Astrocyte (in vitro differentiated cells and primary cell): ENCODE results near the gene FAM174C.

Experiments
- CTCF ChIP-seq: IDR thresholded peaks from 2 replicates; pipeline ENCODE4 v1.5.1; 2011; ENCODE audit warnings: low read depth, mild to moderate bottlenecking, inconsistent platforms, low read length, moderate library complexity; ENCODE audit not compliant: insufficient read depth
- EZH2 ChIP-seq: IDR thresholded peaks from 2 replicates; pipeline ENCODE4 v1.6.1; 2012; ENCODE audit warnings: mild to moderate bottlenecking, low read length, inconsistent platforms; ENCODE audit not compliant: insufficient read depth

DNA sequence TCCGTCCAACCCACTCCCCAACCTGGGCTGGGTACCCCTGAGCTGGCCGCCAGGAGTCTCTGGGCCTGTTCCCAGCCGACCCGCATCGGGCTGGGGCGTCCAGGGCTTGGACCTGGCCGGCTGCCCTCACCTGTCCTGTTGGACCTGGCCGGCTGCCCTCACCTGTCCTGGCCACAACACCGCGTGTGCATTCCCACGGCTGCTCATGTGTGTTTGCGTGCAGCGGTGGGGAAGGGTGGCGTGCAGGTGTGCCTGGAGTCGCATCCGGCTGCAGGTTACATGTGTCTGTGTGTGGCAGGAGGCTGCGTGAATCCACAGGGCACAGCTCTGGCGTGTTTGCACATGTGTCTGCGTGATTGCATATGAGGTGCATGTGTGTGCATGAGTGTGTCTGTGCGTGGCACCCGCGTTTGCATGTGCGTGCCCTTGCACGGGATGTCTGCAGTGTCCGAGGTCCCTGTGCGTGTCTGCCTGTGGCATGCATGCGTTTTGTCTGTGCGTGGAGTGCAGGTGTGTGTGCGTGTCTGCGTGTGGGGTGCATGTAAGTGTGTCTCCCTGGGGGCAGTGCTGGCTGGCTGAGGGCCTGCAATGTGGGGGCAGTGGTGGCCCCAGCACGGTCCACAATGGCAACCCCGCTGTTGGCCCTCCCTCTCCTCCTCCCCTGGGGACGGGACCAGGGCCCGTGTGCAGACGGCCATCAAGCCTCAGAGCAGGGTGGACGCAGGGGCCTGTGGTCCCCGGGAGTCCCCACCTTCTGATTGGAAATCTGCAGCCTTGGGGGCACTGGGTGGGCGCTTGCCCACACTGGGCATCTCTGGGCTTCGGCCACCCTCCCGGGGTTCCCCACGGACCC lies 13.7 kb downstream of the FAM174C start:
- TF ChIP-seq CTCF = no peak
- no peak for TF ChIP-seq EZH2
